Cardiac fibroblast (primary cell): ENCODE results near the gene ANKRD10.
"Not testable (repeated sequence)": the region's sequence is repeated elsewhere in the genome, so short reads cannot be mapped to it uniquely, and the experiment has no call there.

Experiments used
- DNase-seq, 2 donors: peaks; one replicate each; pipeline versions ENCODE4 v3.0.0 to v3.0.0-alpha.2; 2010; ENCODE audit warnings: low read depth in 2 of 2
- H3K4me3 ChIP-seq, 2 donors: replicated peaks in 1 of 2; 1 replicate in 1 of 2; 2 replicates in 1 of 2; pipeline ENCODE4 v1.5.1; 2011; ENCODE audit warnings: low read depth in 2 of 2, low read length in 2 of 2, mild to moderate bottlenecking in 2 of 2, moderate library complexity in 1 of 2
- CTCF ChIP-seq: IDR thresholded peaks from one replicate; pipeline ENCODE4 v1.5.1; 2011; ENCODE audit warnings: low read depth, mild to moderate bottlenecking, low read length, inconsistent platforms

The ANKRD10 gene

GRCh38 chr13:110950356-110950755 is 35.5 kb upstream of the ANKRD10 start:
- TF ChIP-seq CTCF = no peak

GRCh38 chr13:110949628-110950027 is 34.8 kb upstream of the ANKRD10 start:
- DNase-seq = no peak
- H3K4me3 ChIP-seq = no peak overlapping the region
- no peak for TF ChIP-seq CTCF

More at GRCh38 chr13:110950356-110950755, 35.5 kb upstream of the ANKRD10 start:
- no peak overlapping the region for H3K4me3 ChIP-seq
- DNase-seq = no peak

- DNase-seq = no peak
- TF ChIP-seq CTCF = no peak
- no peak overlapping the region for H3K4me3 ChIP-seq
Measured at GRCh38 chr13:110949116-110949515, 34.2 kb upstream of the ANKRD10 start.

- not testable (repeated sequence) for DNase-seq
Measured at GRCh38 chr13:110947338-110947737, 32.5 kb upstream of the ANKRD10 start.

GRCh38 chr13:110945928-110946570 is 31.2 kb upstream of the ANKRD10 start:
- TF ChIP-seq CTCF = no peak
- no peak for DNase-seq
- no peak overlapping the region for H3K4me3 ChIP-seq

More at GRCh38 chr13:110947338-110947737, 32.5 kb upstream of the ANKRD10 start:
- not testable (repeated sequence) for H3K4me3 ChIP-seq

- no peak for TF ChIP-seq CTCF
- H3K4me3 ChIP-seq = no peak overlapping the region
- no peak for DNase-seq
Measured at GRCh38 chr13:110944968-110945927, 30.4 kb upstream of the ANKRD10 start.
